H1 (cell line): Measurements from ENCODE around the gene RFX2. TPM values are rescaled to one million over a fixed set of nuclear protein-coding genes. Genes with fewer than 3 reads are reported as not detected.

Source experiments
- CTCF ChIA-PET: fragments of 300-600 bp; sonication (Branson Sonifier 250); formaldehyde crosslinking; loops from one replicate; lab custom pipeline; 2021; ENCODE audit not compliant: partially characterized antibody; lab: Charles Lee
- POLR2A ChIA-PET: fragments of 300-600 bp; sonication (Branson Sonifier 250); formaldehyde crosslinking; loops from one replicate; lab custom pipeline; 2021; ENCODE audit warnings: inconsistent platforms; ENCODE audit not compliant: partially characterized antibody; lab: Charles Lee
- DNase-seq, 2 experiments: peaks; one replicate each; pipeline versions ENCODE4 v3.0.0 to v3.0.0-alpha.2; 2010 to 2022; ENCODE audit warnings: low spot score in 2 of 2, low read depth in 1 of 2, mixed read lengths in 1 of 2
- FAIRE-seq: peaks from 2 replicates; lab custom pipeline; 2011; peaks lifted over from hg19 to GRCh38; lab: Jason Lieb, UNC
- H2AFZ ChIP-seq: 2 replicates; pipeline ENCODE4 v1.8.1; 2012; ENCODE audit warnings: low read length, inconsistent platforms
- H2AK5ac ChIP-seq: 2 replicates; pipeline ENCODE4 v1.6.1; 2013; ENCODE audit warnings: low read depth, low read length
- H2BK120ac ChIP-seq: replicated peaks from 2 replicates; pipeline ENCODE3; 2013; ENCODE audit warnings: low read depth, low read length, inconsistent platforms
- H2BK12ac ChIP-seq: 2 replicates; pipeline ENCODE4 v1.6.1; 2013; ENCODE audit warnings: low read depth, low read length
- H2BK15ac ChIP-seq: 2 replicates; pipeline ENCODE4 v1.6.1; 2013; ENCODE audit warnings: low read length
- H2BK20ac ChIP-seq: 2 replicates; pipeline ENCODE4 v1.6.1; 2013; ENCODE audit warnings: low read length
- H2BK5ac ChIP-seq: 2 replicates; pipeline ENCODE4 v1.6.1; 2013; ENCODE audit warnings: low read depth, low read length
- H3K14ac ChIP-seq: 2 replicates; pipeline ENCODE4 v1.6.1; 2013; ENCODE audit warnings: inconsistent platforms; ENCODE audit not compliant: insufficient read length
- H3K18ac ChIP-seq: 2 replicates; pipeline ENCODE4 v1.6.1; 2013; ENCODE audit warnings: low read length; ENCODE audit errors: extremely low read depth
- H3K23ac ChIP-seq: 2 replicates; pipeline ENCODE4 v1.6.1; 2013; ENCODE audit warnings: inconsistent platforms; ENCODE audit not compliant: insufficient read length
- H3K23me2 ChIP-seq: 2 replicates; pipeline ENCODE4 v1.6.1; 2013; ENCODE audit warnings: low read depth, low read length
- H3K27ac ChIP-seq: 2 replicates; pipeline ENCODE4 v1.6.1; 2011; ENCODE audit warnings: low read depth, low read length, inconsistent platforms
- H3K27me3 ChIP-seq, 4 experiments: replicated peaks in 1 of 4; 1 replicate in 1 of 4; 2 replicates in 3 of 4; pipeline versions ENCODE4 v1.6.1 to v1.8.1; 2011 to 2013; ENCODE audit warnings: low read length in 3 of 4, mild to moderate bottlenecking in 3 of 4, inconsistent platforms in 2 of 4, mixed read lengths in 2 of 4, moderate library complexity in 1 of 4; ENCODE audit not compliant: control insufficient read depth in 3 of 4, insufficient read depth in 3 of 4; ENCODE audit errors: extremely low read depth in 1 of 4
- H3K36me3 ChIP-seq, 4 experiments: 2 replicates each; pipeline versions ENCODE4 v1.6.1 to v1.8.1; 2011 to 2013; ENCODE audit warnings: mild to moderate bottlenecking in 4 of 4, low read length in 3 of 4, moderate library complexity in 2 of 4, control low read depth in 1 of 4, inconsistent platforms in 1 of 4; ENCODE audit not compliant: insufficient read depth in 4 of 4, control insufficient read depth in 2 of 4
- H3K4ac ChIP-seq: replicated peaks from 2 replicates; pipeline ENCODE3; 2013; ENCODE audit warnings: low read length, low read depth, mixed read lengths, inconsistent platforms; ENCODE audit not compliant: insufficient read length
- H3K4me1 ChIP-seq, 4 experiments: replicated peaks in 1 of 4; 1 replicate in 1 of 4; 2 replicates in 3 of 4; pipeline versions ENCODE4 v1.6.1 to v1.8.1; 2011 to 2013; ENCODE audit warnings: low read length in 3 of 4, inconsistent platforms in 2 of 4, mixed read lengths in 1 of 4; ENCODE audit not compliant: insufficient read depth in 4 of 4, control insufficient read depth in 3 of 4
- H3K4me2 ChIP-seq, 2 experiments: 2 replicates each; pipeline versions ENCODE4 v1.6.1 to v1.8.1; 2011 to 2013; ENCODE audit warnings: low read depth in 2 of 2, low read length in 2 of 2, control low read depth in 1 of 2, inconsistent platforms in 1 of 2, mild to moderate bottlenecking in 1 of 2; ENCODE audit not compliant: insufficient read depth in 1 of 2
- H3K4me3 ChIP-seq, 4 experiments: fragments of 200-600, 300-600 bp in 1 of 4; sonication (generic), shearing (Covaris generic), sonication (Bioruptor Twin) in 1 of 4; 2 replicates each; pipeline versions ENCODE4 v1.5.1 to v1.8.1; 2011 to 2016; ENCODE audit warnings: low read length in 4 of 4, low read depth in 3 of 4, control low read depth in 2 of 4, inconsistent platforms in 2 of 4, mild to moderate bottlenecking in 2 of 4, mixed read lengths in 1 of 4, moderate library complexity in 1 of 4; ENCODE audit not compliant: insufficient read depth in 2 of 4; ENCODE audit errors: extremely low read depth in 1 of 4
- H3K56ac ChIP-seq: replicated peaks from 2 replicates; pipeline ENCODE3; 2013; ENCODE audit warnings: low read depth, mild to moderate bottlenecking, mixed read lengths, low read length, inconsistent platforms; ENCODE audit not compliant: insufficient read length
- H3K79me1 ChIP-seq: 2 replicates; pipeline ENCODE4 v1.6.1; 2013; ENCODE audit warnings: low read depth, low read length, control low read depth
- H3K79me2 ChIP-seq, 2 experiments: 2 replicates each; pipeline versions ENCODE4 v1.6.1 to v1.8.1; 2012 to 2013; ENCODE audit warnings: low read length in 2 of 2, mild to moderate bottlenecking in 2 of 2, inconsistent platforms in 1 of 2; ENCODE audit not compliant: insufficient read depth in 2 of 2, control insufficient read depth in 1 of 2
- H3K9ac ChIP-seq, 4 experiments: replicated peaks in 1 of 4; 1 replicate in 1 of 4; 2 replicates in 3 of 4; pipeline versions ENCODE4 v1.6.1 to v1.8.1; 2011 to 2013; ENCODE audit warnings: low read depth in 3 of 4, low read length in 3 of 4, control low read depth in 2 of 4, mild to moderate bottlenecking in 2 of 4, moderate library complexity in 2 of 4, inconsistent platforms in 1 of 4; ENCODE audit errors: extremely low read depth in 1 of 4
- H3K9me3 ChIP-seq, 2 experiments: 2 replicates each; pipeline versions ENCODE4 v1.6.1 to v1.8.1; 2012 to 2013; ENCODE audit warnings: mild to moderate bottlenecking in 2 of 2, moderate library complexity in 2 of 2, control low read depth in 1 of 2, inconsistent platforms in 1 of 2, low read depth in 1 of 2, low read length in 1 of 2, mixed read lengths in 1 of 2; ENCODE audit not compliant: insufficient read depth in 2 of 2
- H4K20me1 ChIP-seq, 2 experiments: replicated peaks in 1 of 2; 2 replicates each; pipeline versions ENCODE3 to v1.8.1; 2011 to 2013; ENCODE audit warnings: inconsistent platforms in 2 of 2, low read length in 2 of 2, mild to moderate bottlenecking in 1 of 2; ENCODE audit not compliant: insufficient read depth in 2 of 2, control insufficient read depth in 1 of 2
- H4K5ac ChIP-seq: 2 replicates; pipeline ENCODE4 v1.6.1; 2013; ENCODE audit warnings: low read length, low read depth, mixed read lengths, inconsistent platforms; ENCODE audit not compliant: insufficient read length
- H4K8ac ChIP-seq: 2 replicates; pipeline ENCODE4 v1.8.0; 2013; ENCODE audit warnings: mild to moderate bottlenecking, moderate library complexity, low read length, inconsistent platforms; ENCODE audit not compliant: insufficient read depth; ENCODE audit errors: extremely low read depth
- H4K91ac ChIP-seq: replicated peaks from 2 replicates; pipeline ENCODE3; 2013; ENCODE audit warnings: low read length, mixed read lengths, inconsistent platforms; ENCODE audit not compliant: insufficient read length
- CEBPB ChIP-seq: IDR thresholded peaks from 2 replicates; pipeline ENCODE4 v1.6.1; 2012; ENCODE audit warnings: low read depth, low read length
- CREB1 ChIP-seq: IDR thresholded peaks from 2 replicates; pipeline ENCODE4 v1.6.1; 2012; ENCODE audit warnings: inconsistent platforms
- EZH2 ChIP-seq: fragments of 200-600 bp; sonication (generic); IDR thresholded peaks from 2 replicates; pipeline ENCODE4 v1.7.1; 2012; ENCODE audit warnings: low read depth, mild to moderate bottlenecking, moderate library complexity, low read length, inconsistent platforms; ENCODE audit not compliant: severe bottlenecking
- JUN ChIP-seq: IDR thresholded peaks from 2 replicates; pipeline ENCODE4 v1.6.1; 2011; ENCODE audit warnings: low read depth, mild to moderate bottlenecking, improper control_type of control experiment, low read length
- POLR2AphosphoS5 ChIP-seq: IDR thresholded peaks from 2 replicates; pipeline ENCODE4 v1.6.1; 2011; ENCODE audit warnings: low read depth, low read length
- POU5F1 ChIP-seq: IDR thresholded peaks from 2 replicates; pipeline ENCODE4 v1.6.1; 2011; ENCODE audit warnings: low read depth, mild to moderate bottlenecking, low read length, moderate library complexity
- RBBP5 ChIP-seq: IDR thresholded peaks from 2 replicates; pipeline ENCODE4 v1.7.1; 2012; ENCODE audit warnings: low read depth, mild to moderate bottlenecking, inconsistent platforms, low read length, moderate library complexity, borderline replicate concordance
- SP2 ChIP-seq: IDR thresholded peaks from 2 replicates; pipeline ENCODE4 v1.6.1; 2012; ENCODE audit warnings: mild to moderate bottlenecking, low read length, inconsistent platforms
- SP4 ChIP-seq: IDR thresholded peaks from 2 replicates; pipeline ENCODE4 v1.6.1; 2012; ENCODE audit warnings: low read length, inconsistent platforms
- TAF1 ChIP-seq: IDR thresholded peaks from 2 replicates; pipeline ENCODE4 v1.6.1; 2011; ENCODE audit warnings: mild to moderate bottlenecking, low read depth, low read length
- TBP ChIP-seq: IDR thresholded peaks from 2 replicates; pipeline ENCODE4 v1.6.1; 2011; ENCODE audit warnings: low read depth, low read length, improper control_type of control experiment
- TCF12 ChIP-seq: IDR thresholded peaks from 2 replicates; pipeline ENCODE4 v1.6.1; 2011; ENCODE audit warnings: low read depth, mild to moderate bottlenecking, low read length
- WGBS, 2 experiments: shearing (Covaris generic) in 1 of 2; methylation state at CpG; one replicate each; pipeline versions ENCODE4 v1.1.6 to v1.1.7; 2013 to 2015; ENCODE audit warnings: low lambda C conversion rate in 2 of 2, mixed read lengths in 2 of 2, inconsistent platforms in 1 of 2, low coverage in 1 of 2, missing lambda C conversion rate in 1 of 2; ENCODE audit not compliant: insufficient replicate concordance in 2 of 2, insufficient coverage in 1 of 2, insufficient read length in 1 of 2; ENCODE audit errors: extremely low coverage in 1 of 2, missing lambda C conversion rate in 1 of 2; 5-methylcytosine and 5-hydroxymethylcytosine counted together
- polyA plus RNA-seq, 7 experiments: library from polyadenylated mRNA; depleted of rRNA in 3 of 7; stranded (reverse) in 5 of 7; unstranded in 2 of 7; fragments of >200 nt in 5 of 7; fragments of 200-250 nt in 2 of 7; gene quantifications; 1 replicate in 5 of 7; 2 replicates in 1 of 7; 4 replicates in 1 of 7; pipeline versions ENCODE4 v1.2.1 to v1.2.3, GENCODE V29; 2011 to 2013; ENCODE audit warnings: missing spikeins in 2 of 7, mixed read lengths in 2 of 7
- total RNA-seq: library from RNA; stranded (reverse); fragmentation: NEBNext Ultra II Directional; extraction: Animal tissue kit (Norgen Biotek cat#: 25700); gene quantifications from 2 replicates; pipeline ENCODE4 v1.2.1, GENCODE V29; 2021
- TF ChIP-seq, protein P1 (sequence below): IDR thresholded peaks from 2 replicates; pipeline ENCODE4 v1.6.1; 2011; ENCODE audit warnings: low read depth, mild to moderate bottlenecking, low read length; ENCODE audit not compliant: insufficient read depth

The RFX2 gene
- total and polyA plus RNA-seq, 2 of the 8 experiments (the other 6 are each of a cell fraction or from before 2014, with no cell fraction given): 4.8 to 5.3 TPM

DNA sequence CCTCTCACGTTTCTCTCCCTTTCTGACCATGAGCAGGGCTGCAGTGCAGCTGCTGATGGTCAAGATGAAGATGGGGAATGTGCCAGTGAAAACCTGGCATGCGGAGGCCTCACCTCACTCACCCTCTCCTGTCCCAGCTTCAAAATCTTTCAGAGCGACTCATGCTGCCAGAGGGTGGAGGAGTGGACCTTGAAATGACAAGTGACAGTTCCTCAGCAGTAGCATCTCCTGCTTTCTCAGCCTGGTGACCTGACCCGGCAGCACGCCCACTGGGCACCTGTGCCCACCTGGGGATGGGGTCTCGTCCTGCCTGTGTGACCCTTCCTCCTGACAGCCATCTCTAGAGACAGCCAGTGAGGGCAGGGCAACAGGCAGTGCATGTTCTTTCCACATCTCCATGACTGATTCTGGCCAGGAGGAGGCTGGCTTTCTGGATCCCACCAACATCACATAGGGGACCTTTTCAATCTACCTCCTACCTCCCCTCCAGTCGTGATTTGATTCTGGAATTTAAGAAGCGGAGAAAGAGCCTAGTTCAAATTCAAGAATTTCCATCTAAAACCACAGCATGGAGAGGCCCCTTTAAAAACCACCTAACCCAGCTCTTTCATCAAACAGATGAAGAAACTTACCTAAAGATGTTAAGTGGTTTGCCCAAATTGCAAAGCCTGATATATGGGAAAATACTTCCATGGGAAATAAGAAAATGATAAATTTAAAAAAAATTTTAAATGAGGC is 45.8 kb downstream of the RFX2 start:
- Histone ChIP-seq H3K23ac (no peak overlapping the region), H2BK12ac (peak overlapping the region; percentile 18; the same call in 1 of the 2 replicates), H3K14ac (no peak overlapping the region), H3K9ac (no peak overlapping the region), H3K9me3 (no peaks in the 10 kb centered on the region), H4K8ac (peak overlapping the region; percentile 47), H3K4ac (no peak overlapping the region), H3K79me2 (no peaks in the 10 kb centered on the region), H4K91ac (no peak overlapping the region), H3K36me3 (no peaks in the 10 kb centered on the region), H3K4me2 (no peak overlapping the region), H3K4me3 (no peak overlapping the region), H2BK120ac (no peak overlapping the region), H3K23me2 (0 out of 2 replicates have a peak, but pooled peaks cover 1% of the 10 kb centered on the region), H2AFZ (no peak overlapping the region), H3K18ac (no peak overlapping the region), H2AK5ac (peak overlapping the region; percentile 75; the same call in 1 of the 2 replicates), H4K20me1 (peaks cover 2 to 4% of the 10 kb centered on the region in 2 experiments), H3K4me1 (peaks cover 3 to 6% (median 5%) of the 10 kb centered on the region in 4 experiments; a peak in 6 of 7 replicates), H2BK5ac (no peak overlapping the region), H2BK15ac (no peak overlapping the region), H4K5ac (no peak overlapping the region), H3K56ac (no peak overlapping the region), H3K27me3 (no peaks in the 10 kb centered on the region), H3K27ac (no peak overlapping the region), H3K79me1 (no peaks in the 10 kb centered on the region), H2BK20ac (no peak overlapping the region)
- ChIA-PET POLR2A (no interaction called here), CTCF (interaction anchor here (1.0 to 4.1 kb wide), 3 partner anchors 17 to 154 kb away, joined by 3 to 17 read pairs (median 3); no protein-coding TSS in a partner anchor)
- DNase-seq (no peak), FAIRE-seq (no peak)
- 79% methylated on average over 8 of the region's 8 CpGs; no CpG with 5 or more reads in 1 of the 2 experiments for WGBS, 2 experiments
- TF ChIP-seq POU5F1 (no peak), CEBPB (no peak), CREB1 (no peak), EZH2 (no peak), SP4 (no peak), SP2 (no peak), RBBP5 (no peak), TBP (no peak), TCF12 (no peak), JUN (no peak), POLR2AphosphoS5 (no peak), TAF1 (no peak)
- TF ChIP-seq, protein P1, sequence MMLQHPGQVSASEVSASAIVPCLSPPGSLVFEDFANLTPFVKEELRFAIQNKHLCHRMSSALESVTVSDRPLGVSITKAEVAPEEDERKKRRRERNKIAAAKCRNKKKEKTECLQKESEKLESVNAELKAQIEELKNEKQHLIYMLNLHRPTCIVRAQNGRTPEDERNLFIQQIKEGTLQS: no peak
